ENCODE measurements around the gene SLC20A1. TPM values are rescaled to one million over a fixed set of nuclear protein-coding genes. Genes with fewer than 3 reads are reported as not detected.
"Not testable (repeated sequence)": the region's sequence is repeated elsewhere in the genome, so short reads cannot be mapped to it uniquely, and the experiment has no call there.

The SLC20A1 gene
- polyA plus RNA-seq, 4 donors, result 26.7 to 47.8 (median 43.9) TPM

GRCh38 chr2:112705575-112705974 is 59.8 kb downstream of the SLC20A1 start:
- no peak for DNase-seq (ENCODE audit: low read depth in 4 of 4, low spot score in 3 of 4)

- DNase-seq (ENCODE audit: low read depth in 4 of 4, low spot score in 3 of 4), result no peak
Observed at GRCh38 chr2:112706170-112706664, 60.5 kb downstream of the SLC20A1 start.

- not testable (repeated sequence) for DNase-seq (ENCODE audit: low read depth in 4 of 4, low spot score in 3 of 4)
Observed at GRCh38 chr2:112706947-112707346, 61.2 kb downstream of the SLC20A1 start.

GRCh38 chr2:112708968-112709367 is 63.2 kb downstream of the SLC20A1 start:
- DNase-seq (ENCODE audit: low read depth in 4 of 4, low spot score in 3 of 4), result no peak

- no peak for DNase-seq (ENCODE audit: low read depth in 4 of 4, low spot score in 3 of 4)
Observed at GRCh38 chr2:112709703-112710102, 64.0 kb downstream of the SLC20A1 start.

GRCh38 chr2:112710956-112711750 is 65.4 kb downstream of the SLC20A1 start:
- no peak for DNase-seq (ENCODE audit: low read depth in 4 of 4, low spot score in 3 of 4)

- DNase-seq (ENCODE audit: low read depth in 4 of 4, low spot score in 3 of 4), result no peak
Observed at GRCh38 chr2:112712465-112712864, 66.7 kb downstream of the SLC20A1 start.

GRCh38 chr2:112712903-112713584 is 67.3 kb downstream of the SLC20A1 start:
- no peak for DNase-seq (ENCODE audit: low read depth in 4 of 4, low spot score in 3 of 4)

Other genes starting within 250 kb of the SLC20A1 start
- 1 to 10 TPM; 3.0 to 4.5 (median 3.1) TPM for gene RGPD8, start 212.3 kb upstream of the SLC20A1 start, polyA plus RNA-seq (ENCODE audit: insufficient read length in 4 of 4)
- gene TTL, start 163.8 kb upstream of the SLC20A1 start, polyA plus RNA-seq (ENCODE audit: insufficient read length in 4 of 4), result 10 to 100 TPM; 38.7 to 44.6 (median 39.1) TPM
- 10 to 100 TPM; 18.2 to 24.6 (median 23.6) TPM for gene POLR1B, start 103.5 kb upstream of the SLC20A1 start, polyA plus RNA-seq (ENCODE audit: insufficient read length in 4 of 4)
- 10 to 100 TPM; 18.2 to 34.9 (median 23.6) TPM for gene CHCHD5, start 61.3 kb upstream of the SLC20A1 start, polyA plus RNA-seq (ENCODE audit: insufficient read length in 4 of 4)
- 1 to 10 TPM in 1 of 4 donors, under 1 TPM in 2, not detected in 1; 0.13 to 1.2 (median 0.49) TPM for gene NT5DC4, start 75.1 kb downstream of the SLC20A1 start, polyA plus RNA-seq (ENCODE audit: insufficient read length in 4 of 4)
- gene CKAP2L, start 118.7 kb downstream of the SLC20A1 start, polyA plus RNA-seq (ENCODE audit: insufficient read length in 4 of 4), result 10 to 100 TPM; 13.4 to 18.8 (median 16.2) TPM
- gene IL1A, start 138.6 kb downstream of the SLC20A1 start, polyA plus RNA-seq (ENCODE audit: insufficient read length in 4 of 4), result under 1 TPM; 0.10 to 0.61 (median 0.19) TPM
- gene IL1B, start 190.8 kb downstream of the SLC20A1 start, polyA plus RNA-seq (ENCODE audit: insufficient read length in 4 of 4), result 10 to 100 TPM in 1 of 4 donors, under 1 TPM in 3; 0.56 to 19.0 (median 0.83) TPM

Data from left renal pelvis (tissue), 4 donors.